CD4-positive, alpha-beta T cell treated with Interleukin-10 for 1 hour (primary cell): Measurements from ENCODE around the gene ZNF18.
A peak's percentile ranks its signal among the peaks of the same experiment; 100 is the strongest.

ENCODE experiments used
- DNase-seq: peaks from one replicate; pipeline ENCODE4 v3.0.0-alpha.2; 2020

Gene ZNF18, protein sequence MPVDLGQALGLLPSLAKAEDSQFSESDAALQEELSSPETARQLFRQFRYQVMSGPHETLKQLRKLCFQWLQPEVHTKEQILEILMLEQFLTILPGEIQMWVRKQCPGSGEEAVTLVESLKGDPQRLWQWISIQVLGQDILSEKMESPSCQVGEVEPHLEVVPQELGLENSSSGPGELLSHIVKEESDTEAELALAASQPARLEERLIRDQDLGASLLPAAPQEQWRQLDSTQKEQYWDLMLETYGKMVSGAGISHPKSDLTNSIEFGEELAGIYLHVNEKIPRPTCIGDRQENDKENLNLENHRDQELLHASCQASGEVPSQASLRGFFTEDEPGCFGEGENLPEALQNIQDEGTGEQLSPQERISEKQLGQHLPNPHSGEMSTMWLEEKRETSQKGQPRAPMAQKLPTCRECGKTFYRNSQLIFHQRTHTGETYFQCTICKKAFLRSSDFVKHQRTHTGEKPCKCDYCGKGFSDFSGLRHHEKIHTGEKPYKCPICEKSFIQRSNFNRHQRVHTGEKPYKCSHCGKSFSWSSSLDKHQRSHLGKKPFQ

GRCh38 chr17:11997147-11997971 is at the start of gene ZNF18:
ZNF18 (minus strand) TSS chr17:11997475; CDS start chr17:11992829, 4,646 bp downstream.
- peak; percentile 95 for DNase-seq

GRCh38 chr17:12046786-12047185 is 49.5 kb upstream of the ZNF18 start:
- DNase-seq = no peak

DNA sequence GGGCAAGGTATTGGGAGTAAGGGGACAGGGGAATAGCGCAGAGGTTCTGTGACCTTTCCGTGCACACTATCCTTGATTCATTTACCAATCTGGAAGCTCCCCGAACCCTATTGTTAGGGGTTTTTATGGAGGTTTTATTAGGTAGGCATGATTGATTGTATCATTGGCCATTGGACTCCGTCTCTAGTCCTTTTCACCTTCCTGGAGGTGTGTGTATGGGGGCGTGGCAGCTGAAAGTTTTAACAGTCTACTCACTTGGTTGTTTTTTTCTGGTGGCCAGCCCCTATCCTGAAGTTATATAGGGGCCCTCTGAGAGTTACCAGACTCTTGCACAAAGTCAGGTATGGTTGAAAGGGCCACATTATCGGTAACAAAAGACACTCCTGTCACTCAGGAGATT is 46.4 kb upstream of the ZNF18 start:
- no peak for DNase-seq

DNA sequence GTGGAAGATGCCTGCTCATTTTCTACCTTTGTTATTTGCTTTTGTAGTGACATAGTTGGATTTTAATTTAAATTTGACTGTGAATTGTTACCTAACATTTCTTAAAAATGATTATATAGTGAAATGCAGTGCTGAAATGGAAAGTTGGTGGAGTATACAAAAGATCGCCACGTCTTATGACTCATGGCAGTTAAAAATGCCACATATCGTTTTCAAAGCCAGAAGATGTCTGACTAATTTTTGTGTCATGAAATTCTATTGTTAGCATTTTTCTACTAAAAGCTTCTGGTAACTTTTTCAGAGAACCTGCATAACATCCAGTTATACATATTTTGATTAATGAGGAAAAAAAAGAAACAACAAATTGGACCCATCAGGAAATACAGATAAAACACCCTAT is 44.0 kb upstream of the ZNF18 start:
- no peak for DNase-seq

DNA sequence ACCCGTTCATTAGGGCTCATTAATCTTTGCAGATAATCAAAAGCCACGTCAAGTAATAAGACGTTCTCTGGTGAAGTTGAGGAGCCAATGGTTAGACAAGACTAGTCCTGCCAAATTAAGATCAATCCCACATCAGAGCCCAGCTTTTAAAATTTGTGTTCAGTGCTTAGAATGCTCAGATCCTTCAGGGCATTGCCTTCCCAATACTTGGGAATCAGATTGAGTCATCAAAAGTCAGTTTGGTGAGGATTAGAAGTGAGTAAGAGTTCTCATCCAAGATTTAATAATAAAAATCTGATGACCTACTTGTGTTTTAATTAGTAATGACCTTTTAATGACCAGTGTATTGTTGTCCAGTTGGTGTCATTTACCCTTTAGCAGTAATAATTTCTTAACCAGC is 43.2 kb upstream of the ZNF18 start:
- DNase-seq = no peak

GRCh38 chr17:12037970-12038369 is 40.7 kb upstream of the ZNF18 start:
- DNase-seq = no peak

GRCh38 chr17:12035673-12036072 is 38.4 kb upstream of the ZNF18 start:
- no peak for DNase-seq

DNA sequence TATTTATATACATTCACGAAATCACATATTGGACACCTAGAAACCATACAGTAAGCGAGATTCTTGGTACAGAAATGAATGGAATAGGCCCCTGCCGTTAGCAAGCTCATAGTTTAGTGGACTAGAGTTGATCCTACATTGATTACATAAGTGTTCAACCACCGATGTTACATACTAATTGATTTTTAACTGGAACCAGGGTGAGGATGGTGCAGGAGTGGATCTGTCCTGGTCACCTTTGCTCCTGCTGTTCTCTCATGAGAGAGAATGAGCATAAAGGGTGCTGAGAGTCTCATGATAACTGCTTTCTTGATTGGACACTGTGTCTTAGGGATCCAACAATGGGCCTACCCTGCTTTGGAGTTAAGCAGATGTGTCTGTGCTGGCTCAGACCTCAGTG is 37.3 kb upstream of the ZNF18 start:
- DNase-seq = no peak

DNA sequence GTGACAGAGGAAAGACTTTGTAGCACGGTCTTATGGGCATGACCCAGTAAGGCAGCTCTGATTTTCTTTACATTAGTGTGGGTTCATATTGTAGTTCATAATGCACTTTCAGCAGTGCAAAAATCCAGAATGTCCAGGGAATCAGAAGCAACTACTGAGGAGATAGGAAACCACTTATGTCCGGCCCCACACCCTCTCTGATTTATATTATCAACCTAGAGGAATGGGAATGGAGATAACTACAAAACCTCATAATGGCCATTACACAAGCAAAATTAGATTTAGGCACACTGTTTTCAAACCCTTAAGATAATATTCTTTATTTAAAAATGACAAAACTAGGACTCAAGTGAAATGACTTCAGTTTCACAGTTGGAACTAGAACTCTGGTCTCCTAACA is 31.3 kb upstream of the ZNF18 start:
- DNase-seq = no peak

DNA sequence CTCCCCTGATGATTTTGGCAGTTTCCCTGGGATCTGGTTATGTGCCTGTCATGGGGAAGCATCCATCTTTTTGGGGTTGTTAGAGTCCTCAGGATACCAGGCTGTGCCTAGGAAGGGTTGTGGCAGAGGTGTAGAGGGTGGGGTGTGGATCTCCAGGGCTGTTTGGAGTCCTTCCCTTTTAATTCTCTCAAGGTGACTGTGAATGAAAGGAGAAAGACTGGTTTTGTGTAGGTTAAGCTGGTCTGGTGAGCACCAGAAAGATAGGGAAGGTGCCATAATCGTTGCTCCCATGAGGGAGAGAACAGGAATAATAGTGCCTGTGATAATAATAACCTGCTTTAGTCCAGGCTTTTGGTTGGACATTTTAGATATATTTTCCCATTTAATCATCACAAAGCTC is 30.4 kb upstream of the ZNF18 start:
- DNase-seq = no peak

DNA sequence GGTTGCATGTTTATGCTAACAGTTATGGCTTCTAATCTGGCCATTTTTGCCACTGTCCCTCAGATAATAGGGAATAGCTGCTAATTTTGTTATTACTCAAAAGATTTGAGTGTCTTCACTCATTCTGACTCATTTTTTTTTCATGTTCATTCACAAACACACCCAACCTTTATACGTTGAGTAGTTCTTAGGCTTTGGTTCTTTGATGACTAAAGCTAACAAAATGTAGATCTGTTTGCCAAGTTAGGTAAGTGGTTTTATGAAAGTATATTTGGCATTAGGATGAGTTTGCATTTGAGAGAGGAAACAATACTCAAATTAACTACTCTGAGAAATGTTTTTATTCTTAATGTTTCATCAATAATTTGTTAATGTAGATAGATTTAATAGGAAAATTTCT is 27.1 kb upstream of the ZNF18 start:
- DNase-seq = no peak

DNA sequence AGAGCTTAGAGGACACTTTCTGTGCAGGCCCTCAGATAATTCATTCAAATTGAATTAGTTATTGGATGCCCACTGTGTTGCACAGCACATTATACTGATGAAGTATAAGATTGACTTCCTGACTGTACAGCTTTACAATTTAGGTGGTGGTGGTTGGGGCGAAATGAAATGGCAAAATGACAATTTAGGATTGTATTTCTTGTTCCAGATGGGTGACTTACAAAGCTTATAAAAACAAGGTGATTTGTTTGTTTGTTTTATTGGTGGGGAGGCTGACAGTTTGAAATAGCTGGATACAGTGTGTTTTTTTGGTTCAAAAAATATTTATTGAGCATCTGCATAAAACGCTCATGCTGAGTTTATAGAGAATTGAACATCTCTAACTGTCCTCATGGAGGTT is 25.0 kb upstream of the ZNF18 start:
- DNase-seq = no peak

GRCh38 chr17:12021623-12022140 is 24.4 kb upstream of the ZNF18 start:
- DNase-seq = no peak

GRCh38 chr17:12020642-12021622 is 23.7 kb upstream of the ZNF18 start, which contains the start of gene MAP2K4:
MAP2K4 (plus strand) TSS chr17:12020877; CDS start chr17:12020887, 10 bp downstream.
- peak; percentile 95 for DNase-seq

GRCh38 chr17:12007466-12007865 is 10.2 kb upstream of the ZNF18 start:
- DNase-seq = no peak

GRCh38 chr17:11999696-12000095 is 2.4 kb upstream of the ZNF18 start:
- no peak for DNase-seq

DNA sequence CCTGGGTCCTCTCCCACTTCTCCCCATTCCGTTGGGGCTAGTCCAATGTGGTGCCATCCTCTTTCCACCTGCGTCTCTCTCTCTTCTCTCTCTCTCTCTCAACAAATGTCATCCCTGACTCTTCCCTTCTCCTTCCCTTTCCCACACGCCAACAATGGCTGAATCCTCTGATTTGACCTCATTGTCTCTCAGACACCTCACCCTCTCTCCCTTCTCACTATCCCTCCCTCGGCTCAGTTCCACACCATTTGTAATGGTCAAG is 628 bp upstream of the ZNF18 start:
- DNase-seq = no peak

- DNase-seq = peak; percentile 53
These were observed 541 bp downstream of the ZNF18 start for GRCh38 chr17:11996722-11997146.

DNA sequence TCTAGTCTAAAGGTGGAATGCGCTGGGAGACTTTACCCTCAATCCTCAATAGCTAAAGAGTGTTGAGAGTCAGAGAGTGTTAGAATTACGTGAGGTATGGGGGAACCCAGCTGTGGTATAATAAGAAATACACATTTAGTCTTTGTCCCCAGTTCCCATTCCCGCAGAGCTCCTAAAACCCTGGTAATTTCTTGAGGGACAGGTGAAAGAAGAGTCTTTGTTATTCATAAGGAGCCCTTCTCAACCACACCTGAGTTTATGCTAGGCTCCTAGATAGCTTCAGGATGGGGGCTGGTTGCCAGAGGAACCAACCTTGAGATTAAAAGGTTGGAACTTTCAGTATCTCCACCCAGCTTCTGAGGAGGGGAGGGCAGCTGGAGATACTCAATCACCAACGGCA is 5.8 kb downstream of the ZNF18 start:
- no peak for DNase-seq

- no peak for DNase-seq
These were observed 6.8 kb downstream of the ZNF18 start for GRCh38 chr17:11990363-11990983.

DNA sequence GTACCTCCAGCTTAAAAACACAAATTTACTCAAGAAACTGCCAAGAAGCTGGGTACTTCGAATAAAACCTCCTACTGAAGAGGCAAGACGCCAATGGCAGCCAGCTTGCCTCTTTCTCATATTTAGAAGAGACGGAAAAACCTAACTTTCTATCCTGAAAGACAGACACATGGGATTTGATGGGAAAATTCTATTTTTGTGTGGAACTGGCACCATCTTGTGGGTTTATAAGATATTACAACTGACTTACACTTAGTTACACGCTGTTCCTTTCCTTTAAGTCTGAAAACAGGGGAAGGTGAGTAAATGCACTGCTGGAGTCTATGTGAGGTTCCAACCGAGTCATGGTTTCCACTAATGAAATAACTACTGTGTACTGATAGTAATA is 10.3 kb downstream of the ZNF18 start:
- peak; percentile 6 for DNase-seq
